ENCODE results near the gene ITPRID1. TPM values are rescaled to one million over a fixed set of nuclear protein-coding genes. Genes with fewer than 3 reads are reported as not detected.
"Not testable (repeated sequence)": the region's sequence is repeated elsewhere in the genome, so short reads cannot be mapped to it uniquely, and the experiment has no call there.

The ITPRID1 gene
- total and polyA plus RNA-seq, 2 donors from 2014 or later = not detected

GRCh38 chr7:31521336-31522010 lies 7.6 kb downstream of the ITPRID1 start:
- H3K36me3 ChIP-seq (ENCODE audit: control insufficient read depth in 2 of 3, insufficient read depth in 3 of 3, low read length in 3 of 3) = no peaks in the 10 kb centered on the region
- intact Hi-C loops (cut with DNase I) = no loop called here
- H3K27me3 ChIP-seq (ENCODE audit: control insufficient read depth, insufficient read depth, low read length) = no peaks in the 10 kb centered on the region
- no peak for TF ChIP-seq CTCF (IDR thresholded peaks at IDR 0.05; ENCODE audit: borderline replicate concordance, extremely low read depth, insufficient read depth)
- H3K9me3 ChIP-seq (ENCODE audit: control insufficient read depth in 2 of 3, insufficient read depth in 1 of 3, low read length in 3 of 3) = no peaks in the 10 kb centered on the region
- FAIRE-seq = no peak
- no peak overlapping the region for H3K27ac ChIP-seq (ENCODE audit: low read depth in 2 of 2, low read length in 2 of 2)
- no peak for DNase-seq
- no peaks in the 10 kb centered on the region for H3K4me1 ChIP-seq (ENCODE audit: control insufficient read depth in 2 of 3, insufficient read depth in 2 of 3, low read depth in 1 of 3, low read length in 3 of 3)
- H3K4me3 ChIP-seq (ENCODE audit: low read length in 3 of 3) = no peak overlapping the region
- H3K9ac ChIP-seq (ENCODE audit: low read length in 3 of 3) = no peak overlapping the region

DNA sequence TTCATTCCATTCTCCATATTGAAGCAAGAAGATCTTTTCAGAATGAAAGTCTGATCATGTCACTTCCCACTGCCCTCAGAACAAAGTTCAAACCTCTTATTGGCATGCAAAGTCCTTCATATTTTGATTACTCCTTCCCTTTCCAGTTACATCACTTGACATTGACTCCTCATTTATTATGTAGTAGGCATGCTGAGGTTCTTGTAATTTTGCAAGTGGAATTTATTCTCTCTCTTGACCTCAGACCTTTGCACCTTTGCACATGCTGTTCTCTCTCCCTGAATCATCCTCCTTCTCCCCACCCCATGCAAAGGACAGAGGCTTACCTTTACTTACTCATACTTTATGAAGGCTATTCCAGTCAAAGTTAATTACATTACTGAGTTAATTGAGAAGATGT lies 13.0 kb downstream of the ITPRID1 start:
- no peaks in the 10 kb centered on the region for H3K9me3 ChIP-seq (ENCODE audit: control insufficient read depth in 2 of 3, insufficient read depth in 1 of 3, low read length in 3 of 3)
- no peaks in the 10 kb centered on the region for H3K4me1 ChIP-seq (ENCODE audit: control insufficient read depth in 2 of 3, insufficient read depth in 2 of 3, low read depth in 1 of 3, low read length in 3 of 3)
- H3K9ac ChIP-seq (ENCODE audit: low read length in 3 of 3) = no peak overlapping the region
- intact Hi-C loops (cut with DNase I) = no loop called here
- no peak for FAIRE-seq
- no peak overlapping the region for H3K27ac ChIP-seq (ENCODE audit: low read depth in 2 of 2, low read length in 2 of 2)
- no peak overlapping the region for H3K4me3 ChIP-seq (ENCODE audit: low read length in 3 of 3)
- no peaks in the 10 kb centered on the region for H3K27me3 ChIP-seq (ENCODE audit: control insufficient read depth, insufficient read depth, low read length)
- H3K36me3 ChIP-seq (ENCODE audit: control insufficient read depth in 2 of 3, insufficient read depth in 3 of 3, low read length in 3 of 3) = no peaks in the 10 kb centered on the region
- no peak for DNase-seq
- TF ChIP-seq CTCF (IDR thresholded peaks at IDR 0.05; ENCODE audit: borderline replicate concordance, extremely low read depth, insufficient read depth) = no peak

GRCh38 chr7:31529103-31529502 lies 15.2 kb downstream of the ITPRID1 start:
- DNase-seq (no peak), FAIRE-seq (no peak)
- no peaks in the 10 kb centered on the region for H3K36me3 ChIP-seq (ENCODE audit: control insufficient read depth in 2 of 3, insufficient read depth in 3 of 3, low read length in 3 of 3)
- intact Hi-C loops (cut with DNase I) = no loop called here
- no peak overlapping the region for H3K27ac ChIP-seq (ENCODE audit: low read depth in 2 of 2, low read length in 2 of 2)
- no peaks in the 10 kb centered on the region for H3K27me3 ChIP-seq (ENCODE audit: control insufficient read depth, insufficient read depth, low read length)
- no peak overlapping the region for H3K4me3 ChIP-seq (ENCODE audit: low read length in 3 of 3)
- no peak overlapping the region for H3K9ac ChIP-seq (ENCODE audit: low read length in 3 of 3)
- TF ChIP-seq CTCF (IDR thresholded peaks at IDR 0.05; ENCODE audit: borderline replicate concordance, extremely low read depth, insufficient read depth) = no peak
- H3K4me1 ChIP-seq (ENCODE audit: control insufficient read depth in 2 of 3, insufficient read depth in 2 of 3, low read depth in 1 of 3, low read length in 3 of 3) = no peaks in the 10 kb centered on the region
- no peaks in the 10 kb centered on the region for H3K9me3 ChIP-seq (ENCODE audit: control insufficient read depth in 2 of 3, insufficient read depth in 1 of 3, low read length in 3 of 3)

DNA sequence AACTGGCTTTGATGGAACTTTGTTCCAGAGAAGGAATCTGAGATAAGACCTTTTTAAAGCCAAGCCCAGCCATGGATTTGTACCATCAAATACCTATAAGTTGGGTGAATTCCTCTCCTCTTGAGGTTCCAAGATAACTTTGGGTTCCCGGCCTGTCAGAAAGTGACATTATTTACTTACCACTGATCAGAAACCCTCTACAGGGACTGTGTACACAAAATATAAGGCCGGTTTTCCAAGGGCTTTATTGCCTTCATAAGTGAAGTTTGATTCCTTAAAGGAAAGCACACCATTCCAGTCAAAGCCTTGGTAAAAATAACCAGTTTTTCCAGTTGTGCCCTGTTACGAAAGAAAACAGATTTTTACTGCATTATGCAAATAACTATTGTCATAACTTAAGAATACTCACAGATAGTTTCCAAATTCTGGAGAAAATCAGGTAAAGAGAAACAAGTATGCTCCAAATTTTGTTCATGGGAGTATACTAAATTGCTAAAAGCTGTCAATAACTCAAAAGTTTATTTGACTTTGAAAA lies 26.8 kb downstream of the ITPRID1 start:
- H3K27ac ChIP-seq (ENCODE audit: low read depth in 2 of 2, low read length in 2 of 2); H3K36me3 ChIP-seq (ENCODE audit: control insufficient read depth in 2 of 3, insufficient read depth in 3 of 3, low read length in 3 of 3); FAIRE-seq; H3K9ac ChIP-seq (ENCODE audit: low read length in 3 of 3); H3K4me3 ChIP-seq (ENCODE audit: low read length in 3 of 3); DNase-seq; intact Hi-C loops (cut with DNase I); H3K9me3 ChIP-seq (ENCODE audit: control insufficient read depth in 2 of 3, insufficient read depth in 1 of 3, low read length in 3 of 3); H3K4me1 ChIP-seq (ENCODE audit: control insufficient read depth in 2 of 3, insufficient read depth in 2 of 3, low read depth in 1 of 3, low read length in 3 of 3); H3K27me3 ChIP-seq (ENCODE audit: control insufficient read depth, insufficient read depth, low read length): not testable (repeated sequence)
